HG02763 (cell line): ENCODE measurements around the gene GFI1B.
"Not testable (repeated sequence)": the region's sequence is repeated elsewhere in the genome, so short reads cannot be mapped to it uniquely, and the experiment has no call there.

Experiments
- ATAC-seq: cut with Tn5 transposase; IDR thresholded peaks from one replicate; pipeline ENCODE4 v1.9.1; 2021; ENCODE audit warnings: mild to moderate bottlenecking, moderate library complexity; ENCODE audit not compliant: unreplicated experiment

The GFI1B gene

DNA sequence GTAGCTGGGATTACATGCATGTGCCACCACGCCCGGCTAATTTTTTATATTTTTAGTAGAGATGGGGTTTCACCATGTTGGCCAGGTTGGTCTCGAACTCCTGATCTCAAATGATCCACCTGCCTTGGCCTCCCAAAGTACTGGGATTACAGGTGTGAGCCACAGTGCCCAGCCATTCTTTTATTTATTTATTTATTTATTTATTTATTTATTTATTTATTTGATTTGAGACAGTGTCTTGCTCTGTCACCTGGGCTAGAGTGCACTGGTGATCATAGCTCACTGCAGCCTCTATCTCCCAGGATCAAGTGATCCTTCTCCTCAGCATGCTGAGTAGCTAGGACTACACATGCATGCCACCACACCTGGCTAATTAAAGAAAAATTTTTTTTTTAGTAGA is 10.6 kb upstream of the GFI1B start:
- ATAC-seq: not testable (repeated sequence)

DNA sequence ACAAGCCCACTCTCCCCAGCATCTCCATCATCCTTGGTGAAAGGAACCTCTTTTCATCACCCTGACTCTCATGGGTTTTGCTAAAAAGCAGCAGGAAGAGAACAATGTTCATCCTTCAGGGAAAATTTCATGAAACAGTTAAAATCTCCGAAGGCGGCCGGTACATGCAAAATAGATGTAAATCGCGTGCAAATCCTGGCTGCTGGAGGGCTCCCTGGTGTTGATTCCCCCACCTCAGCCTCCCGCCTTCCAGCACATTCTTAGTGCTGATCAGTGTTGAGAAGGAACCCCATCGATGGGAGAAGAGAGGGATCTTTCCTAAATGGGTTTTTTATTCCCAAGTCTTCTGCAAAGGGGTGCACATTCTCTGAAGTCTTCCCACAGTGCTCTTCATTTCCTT is 8.7 kb upstream of the GFI1B start:
- ATAC-seq: no peak

DNA sequence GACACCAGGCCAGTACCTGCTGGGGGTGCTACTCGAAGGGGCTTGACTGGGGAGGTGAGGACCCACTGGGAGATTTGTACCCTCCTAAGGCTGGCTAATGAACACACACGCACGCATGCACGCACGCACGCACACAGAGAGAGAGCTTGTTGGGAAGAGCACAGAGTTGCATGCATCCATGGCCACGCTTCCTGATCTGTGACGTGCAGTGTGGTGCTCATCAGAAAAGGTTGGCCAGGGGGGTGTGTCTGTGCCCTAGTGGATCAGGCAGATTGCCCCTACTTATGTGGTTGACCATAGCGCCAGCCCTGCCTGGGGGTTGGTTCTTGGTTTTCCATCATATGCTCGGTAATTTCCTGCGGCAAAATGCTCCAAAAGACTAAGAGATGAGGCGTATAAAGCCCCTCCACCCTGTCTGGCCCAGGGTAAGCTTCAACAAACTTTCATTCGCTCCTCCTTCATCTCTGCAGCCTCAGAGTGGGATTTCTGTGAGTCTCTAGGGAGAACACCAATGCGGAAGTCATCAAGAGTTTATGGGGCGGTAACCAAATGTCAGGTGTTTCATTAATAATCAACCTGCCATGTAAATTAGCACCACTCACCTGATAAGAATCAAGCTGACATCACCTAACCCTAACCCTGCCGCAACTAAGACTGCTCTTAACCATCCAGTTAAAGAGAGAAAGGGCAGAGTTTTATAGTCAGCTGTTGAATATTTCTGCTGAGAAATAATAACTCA is 8.0 kb upstream of the GFI1B start:
- ATAC-seq: no peak

GRCh38 chr9:132973166-132973565 is 5.3 kb upstream of the GFI1B start:
- ATAC-seq: no peak

- no peak for ATAC-seq
These were observed 4.8 kb upstream of the GFI1B start for GRCh38 chr9:132973713-132974112.

DNA sequence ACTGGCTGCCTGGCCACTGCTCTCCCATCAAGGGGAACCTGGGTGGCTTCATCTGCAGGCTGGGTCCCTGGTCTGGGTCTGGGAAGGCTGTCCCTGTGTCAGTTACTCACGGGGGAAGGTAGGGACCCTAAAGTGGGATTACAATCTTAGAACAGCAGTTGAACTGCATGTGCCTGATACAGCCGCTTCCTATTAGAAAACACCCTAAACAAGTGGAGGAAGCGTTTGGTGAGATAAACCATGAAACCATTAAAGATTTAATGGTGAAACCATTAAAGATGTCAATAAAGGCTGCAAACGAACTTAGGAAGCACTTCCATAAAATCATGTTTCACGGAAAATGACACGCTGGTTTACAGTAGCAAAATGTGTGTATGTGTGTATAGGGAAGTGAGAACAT is 2.5 kb upstream of the GFI1B start:
- ATAC-seq: no peak

DNA sequence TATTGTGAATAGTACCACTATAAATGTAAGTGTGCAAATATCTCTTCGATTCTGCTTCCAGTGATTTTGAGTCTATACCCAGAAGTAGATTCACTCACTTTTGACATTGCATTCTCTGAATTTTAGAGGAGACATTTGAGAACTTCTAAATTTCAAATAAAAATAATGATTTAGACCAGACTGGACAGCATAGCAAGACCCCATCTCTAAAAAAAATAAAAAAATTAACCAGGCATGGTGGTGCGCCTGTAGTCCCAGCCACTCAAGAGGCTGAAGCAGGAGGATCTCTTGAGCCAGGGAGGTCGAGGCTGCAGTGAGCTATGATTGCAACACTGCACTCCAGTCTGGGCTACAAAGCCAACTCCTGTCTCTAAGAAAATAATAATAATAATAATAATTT is 1.9 kb upstream of the GFI1B start:
- no peak for ATAC-seq

DNA sequence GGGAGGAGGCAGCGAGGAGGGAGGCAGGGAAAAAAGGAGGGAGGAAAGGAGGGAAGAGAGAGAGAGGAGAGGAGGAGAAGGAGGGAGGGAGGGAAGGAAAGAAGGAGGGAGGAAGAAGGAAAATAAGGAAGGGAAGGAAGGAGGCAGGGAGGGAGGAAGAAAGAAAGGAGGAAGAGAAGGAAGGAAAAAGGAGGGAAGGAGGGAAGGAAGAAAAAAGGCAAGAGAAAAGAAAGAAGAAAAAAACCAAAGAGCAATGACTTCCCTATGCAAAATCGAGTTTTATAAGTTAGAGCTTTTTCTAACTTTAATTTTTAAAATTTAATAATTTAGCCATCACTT is 413 bp upstream of the GFI1B start:
- ATAC-seq: no peak

DNA sequence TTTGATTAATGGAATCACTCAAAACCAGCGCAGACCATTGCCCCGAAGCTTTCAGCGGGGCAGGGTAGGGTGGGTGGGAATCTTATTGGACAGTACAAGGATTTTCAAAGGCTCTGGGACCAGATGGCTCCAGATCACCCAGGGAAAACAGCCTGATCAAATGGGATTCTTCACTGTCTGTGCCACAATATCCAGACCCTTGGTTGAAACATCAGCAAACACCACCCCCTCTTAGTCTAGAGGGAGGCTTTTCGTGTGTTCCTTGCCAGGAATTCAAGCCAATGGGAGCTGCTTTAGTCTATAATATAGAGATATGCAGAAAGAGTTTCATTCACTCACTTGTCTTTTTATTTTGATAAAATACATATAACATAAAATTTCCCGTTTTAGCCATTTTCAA is 1.7 kb downstream of the GFI1B start:
- no peak for ATAC-seq

- ATAC-seq: no peak
These were observed 4.0 kb downstream of the GFI1B start for GRCh38 chr9:132982458-132982857.

GRCh38 chr9:132983491-132984201 is 5.2 kb downstream of the GFI1B start:
- no peak for ATAC-seq

DNA sequence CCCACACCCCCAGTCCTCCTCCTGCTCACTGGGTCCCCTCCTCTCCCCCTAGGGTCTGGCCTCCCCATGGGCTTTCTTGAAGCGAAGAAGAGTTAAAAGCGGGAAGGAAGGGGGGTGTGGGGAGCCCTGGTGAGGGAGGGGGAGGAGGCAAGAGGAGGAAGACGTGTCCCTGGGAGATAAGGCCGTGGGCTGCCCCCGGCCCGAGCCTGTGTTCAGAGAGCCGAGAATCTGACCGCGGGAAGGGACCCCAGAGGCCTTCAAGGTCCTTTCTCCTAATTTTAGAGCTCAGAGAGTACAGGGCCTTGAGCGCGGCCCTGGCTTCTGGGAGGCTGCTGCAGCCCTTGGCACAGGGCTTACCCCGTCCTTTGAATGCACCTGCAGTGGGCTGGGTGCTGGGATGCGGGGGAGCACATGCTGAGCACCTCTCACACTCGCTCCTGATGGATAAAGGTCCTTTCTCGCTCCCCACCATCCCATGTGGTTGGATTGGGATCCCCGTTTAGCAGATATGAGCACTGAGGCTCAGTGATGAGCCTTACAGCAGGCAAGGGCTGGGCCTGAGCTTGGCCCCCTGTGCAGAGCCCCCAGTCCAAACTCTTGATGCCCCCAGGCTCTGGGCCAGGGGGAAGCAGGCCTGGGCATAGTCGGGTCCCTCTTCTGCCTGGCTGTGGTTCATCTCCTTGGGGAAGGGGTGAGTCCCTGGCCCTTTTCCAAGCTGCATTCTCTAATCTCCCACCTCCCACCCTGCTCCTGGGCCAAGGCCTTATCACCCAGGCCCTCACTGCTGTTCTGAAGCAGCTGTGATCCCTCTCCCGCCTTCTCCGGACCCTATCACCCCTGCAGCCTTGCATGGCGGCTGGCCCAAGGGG is 5.9 kb downstream of the GFI1B start:
- no peak for ATAC-seq

DNA sequence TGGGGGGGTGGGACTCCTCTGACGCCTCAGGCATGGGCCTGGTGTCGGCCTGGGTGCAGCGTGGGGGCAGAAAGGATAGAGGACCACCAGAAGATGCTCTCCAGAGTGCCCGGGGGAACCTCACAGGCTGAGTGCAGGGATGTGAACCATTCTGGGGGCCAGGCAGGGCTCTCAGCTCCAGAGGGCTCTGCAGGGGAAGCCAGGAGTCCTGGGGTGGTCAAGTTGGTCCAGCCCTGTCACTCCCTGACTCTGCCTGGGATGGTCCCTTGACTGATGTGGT is 6.5 kb downstream of the GFI1B start:
- ATAC-seq: no peak

- ATAC-seq: no peak
These were observed 7.0 kb downstream of the GFI1B start for GRCh38 chr9:132985489-132985888.

- ATAC-seq: no peak
These were observed 7.6 kb downstream of the GFI1B start for GRCh38 chr9:132986114-132986513.

GRCh38 chr9:132986640-132987620 is 8.4 kb downstream of the GFI1B start:
- ATAC-seq: no peak

- ATAC-seq: no peak
These were observed 9.9 kb downstream of the GFI1B start for GRCh38 chr9:132988244-132989013.

DNA sequence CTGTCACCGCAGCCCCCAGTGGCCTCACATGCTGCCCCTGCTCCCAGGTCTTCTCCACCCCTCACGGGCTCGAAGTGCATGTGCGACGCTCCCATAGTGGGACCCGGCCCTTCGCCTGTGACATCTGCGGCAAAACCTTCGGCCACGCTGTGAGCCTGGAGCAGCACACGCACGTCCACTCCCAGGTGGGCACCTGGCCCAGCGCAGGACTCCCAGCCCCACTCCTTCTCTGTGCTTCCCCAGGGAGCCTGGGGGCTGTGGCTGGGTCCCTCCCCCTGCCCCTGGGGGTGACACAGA is 10.5 kb downstream of the GFI1B start:
- no peak for ATAC-seq

DNA sequence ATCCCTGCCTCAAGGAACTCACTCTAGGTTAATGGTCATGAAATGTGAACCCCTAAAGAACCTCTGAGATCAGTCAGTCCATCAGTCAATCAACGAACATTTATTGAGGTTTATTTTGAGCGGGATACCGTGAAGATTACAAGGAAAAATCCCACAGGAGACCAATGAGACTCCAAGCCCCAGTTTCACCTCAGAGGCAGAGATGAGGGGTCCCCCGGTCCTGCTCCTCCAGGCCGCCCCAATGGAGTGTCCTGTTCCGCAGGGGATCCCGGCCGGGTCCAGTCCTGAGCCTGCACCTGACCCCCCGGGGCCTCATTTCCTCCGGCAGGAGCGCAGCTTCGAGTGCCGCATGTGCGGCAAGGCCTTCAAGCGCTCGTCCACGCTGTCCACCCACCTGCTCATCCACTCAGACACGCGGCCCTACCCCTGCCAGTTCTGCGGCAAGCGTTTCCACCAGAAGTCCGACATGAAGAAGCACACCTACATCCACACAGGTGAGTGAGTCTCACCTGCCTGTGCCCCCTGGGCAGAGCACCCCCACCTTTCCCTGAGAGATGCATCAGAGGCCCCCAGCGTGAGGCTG is 11.0 kb downstream of the GFI1B start:
- ATAC-seq: no peak

GRCh38 chr9:132989998-132990557 is 11.6 kb downstream of the GFI1B start:
- not testable (repeated sequence) for ATAC-seq
